ENCODE measurements around the gene ILF3. TPM values are rescaled to one million over a fixed set of nuclear protein-coding genes. Genes with fewer than 3 reads are reported as not detected.

ILF3 gene
- total RNA-seq, 1 experiment from 2014 or later = 267 TPM

DNA sequence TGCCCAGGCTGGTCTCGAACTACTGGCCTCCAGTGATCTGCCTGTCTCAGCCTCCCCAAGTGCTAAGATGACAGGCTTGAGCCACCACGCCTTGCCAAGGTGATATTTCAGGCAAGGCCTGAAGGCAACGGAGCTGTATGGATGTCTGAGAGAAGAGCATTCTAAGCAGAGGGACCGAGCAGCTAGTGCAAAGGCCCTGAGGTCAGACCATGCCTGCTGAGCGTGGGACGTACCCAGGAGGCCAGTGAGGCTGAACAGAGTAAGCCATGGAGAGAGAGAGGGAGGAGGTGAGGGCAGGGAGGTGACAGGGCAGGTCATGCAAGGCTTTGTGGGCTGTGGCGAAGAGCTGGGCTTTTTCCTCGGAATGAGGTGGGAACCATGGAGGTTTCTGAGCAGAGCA, 32.2 kb upstream of the ILF3 start:
- no peaks in the 10 kb centered on the region for H3K9me3 Mint-ChIP-seq (ENCODE audit: low read depth, unreplicated experiment)
- intact Hi-C loops (cut with micrococcal nuclease; ENCODE audit: unreplicated experiment) = no loop called here
- TF ChIP-seq, protein P1, sequence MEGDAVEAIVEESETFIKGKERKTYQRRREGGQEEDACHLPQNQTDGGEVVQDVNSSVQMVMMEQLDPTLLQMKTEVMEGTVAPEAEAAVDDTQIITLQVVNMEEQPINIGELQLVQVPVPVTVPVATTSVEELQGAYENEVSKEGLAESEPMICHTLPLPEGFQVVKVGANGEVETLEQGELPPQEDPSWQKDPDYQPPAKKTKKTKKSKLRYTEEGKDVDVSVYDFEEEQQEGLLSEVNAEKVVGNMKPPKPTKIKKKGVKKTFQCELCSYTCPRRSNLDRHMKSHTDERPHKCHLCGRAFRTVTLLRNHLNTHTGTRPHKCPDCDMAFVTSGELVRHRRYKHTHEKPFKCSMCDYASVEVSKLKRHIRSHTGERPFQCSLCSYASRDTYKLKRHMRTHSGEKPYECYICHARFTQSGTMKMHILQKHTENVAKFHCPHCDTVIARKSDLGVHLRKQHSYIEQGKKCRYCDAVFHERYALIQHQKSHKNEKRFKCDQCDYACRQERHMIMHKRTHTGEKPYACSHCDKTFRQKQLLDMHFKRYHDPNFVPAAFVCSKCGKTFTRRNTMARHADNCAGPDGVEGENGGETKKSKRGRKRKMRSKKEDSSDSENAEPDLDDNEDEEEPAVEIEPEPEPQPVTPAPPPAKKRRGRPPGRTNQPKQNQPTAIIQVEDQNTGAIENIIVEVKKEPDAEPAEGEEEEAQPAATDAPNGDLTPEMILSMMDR (IDR thresholded peaks at IDR 0.05; ENCODE audit: unreplicated experiment) = no peak
- DNase-seq = no peak
- no peak overlapping the region for H3K4me3 Mint-ChIP-seq (ENCODE audit: low read depth, unreplicated experiment)
- no peaks in the 10 kb centered on the region for H3K27me3 Mint-ChIP-seq (ENCODE audit: unreplicated experiment)
- H3K27ac Mint-ChIP-seq (ENCODE audit: unreplicated experiment) = no peak overlapping the region
- CTCF ChIA-PET = interaction anchor here (1.0 kb wide), 1 partner anchor 20 kb away, joined by 4 read pairs; no protein-coding TSS in a partner anchor
- H3K36me3 Mint-ChIP-seq (ENCODE audit: insufficient read depth, unreplicated experiment) = peaks cover 18% of the 10 kb centered on the region
- no TSS peak for BruUV-seq (replicated peaks)
- H3K4me1 Mint-ChIP-seq (ENCODE audit: low read depth, unreplicated experiment) = peaks cover 32% of the 10 kb centered on the region

DNA sequence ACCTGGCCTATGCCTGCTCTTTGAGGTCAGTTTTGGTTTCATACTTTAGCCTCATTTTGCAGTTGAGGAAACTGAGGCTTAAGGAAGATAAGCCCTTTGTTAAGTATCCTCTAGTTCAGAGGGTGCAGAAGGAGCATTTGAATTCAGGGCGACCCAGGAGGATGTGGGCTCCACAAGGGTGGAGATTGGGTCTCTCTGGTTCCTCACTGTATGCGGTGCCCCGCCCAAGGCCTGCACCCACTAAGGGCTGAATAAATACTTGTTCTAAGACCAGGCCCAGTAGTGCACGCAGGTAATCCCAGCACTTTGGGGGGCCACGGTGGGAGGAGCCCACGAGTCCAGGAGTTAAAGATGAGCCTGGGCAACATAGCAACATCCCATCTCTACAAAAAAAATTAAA, 29.6 kb upstream of the ILF3 start:
- Mint-ChIP-seq H3K9me3 (ENCODE audit: low read depth, unreplicated experiment) (no peaks in the 10 kb centered on the region), H3K36me3 (ENCODE audit: insufficient read depth, unreplicated experiment) (peaks cover 18% of the 10 kb centered on the region), H3K4me3 (ENCODE audit: low read depth, unreplicated experiment) (peak overlapping the region; percentile 82), H3K27me3 (ENCODE audit: unreplicated experiment) (no peaks in the 10 kb centered on the region), H3K27ac (ENCODE audit: unreplicated experiment) (no peak overlapping the region), H3K4me1 (ENCODE audit: low read depth, unreplicated experiment) (peaks cover 20% of the 10 kb centered on the region)
- TF ChIP-seq, protein P1 (IDR thresholded peaks at IDR 0.05; ENCODE audit: unreplicated experiment) = no peak
- CTCF ChIA-PET = interaction anchor here (0.6 to 0.9 kb wide), 2 partner anchors 20 to 40 kb away, joined by 7 to 10 read pairs; no protein-coding TSS in a partner anchor
- BruUV-seq (replicated peaks) = no TSS peak
- DNase-seq = no peak
- intact Hi-C loops (cut with micrococcal nuclease; ENCODE audit: unreplicated experiment) = no loop called here

DNA sequence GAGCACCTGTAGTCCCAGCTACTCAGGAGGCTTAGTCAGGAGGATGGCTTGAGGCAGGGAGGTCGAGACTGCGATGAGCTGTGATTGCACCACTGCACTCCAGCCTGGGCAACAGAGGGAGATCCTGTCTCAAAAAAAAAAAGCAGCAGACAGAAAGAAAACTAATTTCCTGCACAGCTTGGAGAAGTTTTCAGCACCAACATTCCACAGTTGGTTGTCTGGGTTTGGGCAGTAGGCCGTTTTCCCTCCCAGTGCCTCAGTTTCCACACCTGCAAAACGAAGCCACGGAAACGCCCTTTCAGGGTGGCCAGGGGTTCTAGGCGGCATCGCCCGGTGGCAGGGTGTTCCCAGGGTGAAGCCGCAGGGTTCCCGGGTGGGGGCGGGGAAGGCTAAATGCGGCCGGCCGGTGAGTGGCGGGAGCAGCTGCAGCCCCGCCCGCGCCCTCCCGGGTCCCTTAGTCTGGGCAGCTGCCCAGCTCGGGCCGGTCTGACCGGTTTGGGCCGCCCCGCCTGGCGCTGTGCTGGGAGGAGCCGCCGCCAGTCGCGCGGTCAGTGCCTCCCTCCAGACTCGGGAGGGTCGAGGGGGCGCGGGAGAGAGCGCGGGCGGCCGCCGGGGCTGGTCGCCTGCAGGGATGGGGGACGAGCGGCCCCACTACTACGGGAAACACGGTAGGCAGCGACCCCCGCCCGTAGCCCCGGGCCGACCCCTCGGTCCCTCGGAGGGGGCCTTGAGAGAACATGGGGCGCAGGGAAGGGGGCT, 29.0 kb upstream of the ILF3 start, which contains the start of gene SLC44A2:
Gene SLC44A2 (plus strand): TSS at position 551 of the 759 bp plus-strand sequence. CDS start 81 bp downstream, at position 632.
- peaks cover 20% of the 10 kb centered on the region for H3K36me3 Mint-ChIP-seq (ENCODE audit: insufficient read depth, unreplicated experiment)
- DNase-seq = peak; percentile 94
- H3K9me3 Mint-ChIP-seq (ENCODE audit: low read depth, unreplicated experiment) = no peaks in the 10 kb centered on the region
- BruUV-seq (replicated peaks) = no TSS peak
- intact Hi-C loops (cut with micrococcal nuclease; ENCODE audit: unreplicated experiment) = no loop called here
- no peaks in the 10 kb centered on the region for H3K27me3 Mint-ChIP-seq (ENCODE audit: unreplicated experiment)
- peaks cover 20% of the 10 kb centered on the region for H3K4me1 Mint-ChIP-seq (ENCODE audit: low read depth, unreplicated experiment)
- peak within 1 kb of the TSS; percentile 84 for H3K27ac Mint-ChIP-seq (ENCODE audit: unreplicated experiment)
- peak within 1 kb of the TSS; percentile 82 for H3K4me3 Mint-ChIP-seq (ENCODE audit: low read depth, unreplicated experiment)
- TF ChIP-seq, protein P1 (IDR thresholded peaks at IDR 0.05; ENCODE audit: unreplicated experiment) = no peak
- CTCF ChIA-PET = interaction anchor here (0.6 to 0.9 kb wide), 3 partner anchors 19 to 92 kb away, joined by 5 to 10 read pairs (median 7); no protein-coding TSS in a partner anchor

DNA sequence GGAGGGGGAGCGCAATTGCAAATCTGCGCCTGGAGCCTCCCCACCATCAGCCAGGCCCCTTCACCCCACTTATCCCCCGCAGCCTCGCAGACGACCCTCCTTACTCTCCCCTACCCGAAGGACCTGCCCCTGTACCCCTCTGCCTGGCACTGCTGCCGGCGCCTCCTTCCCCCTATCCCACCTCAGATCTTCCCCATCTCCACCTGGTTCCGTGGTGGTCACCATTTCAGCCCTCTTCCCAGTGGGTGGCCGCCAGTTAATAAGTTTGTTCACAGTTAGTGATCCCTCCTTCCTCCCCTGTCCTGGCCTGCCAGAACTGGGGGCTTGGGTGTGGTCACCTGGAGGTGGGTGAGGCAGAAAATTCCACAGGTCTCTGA, 28.4 kb upstream of the ILF3 start:
- Mint-ChIP-seq H3K27ac (ENCODE audit: unreplicated experiment) (peak overlapping the region; percentile 84), H3K36me3 (ENCODE audit: insufficient read depth, unreplicated experiment) (peaks cover 24% of the 10 kb centered on the region), H3K9me3 (ENCODE audit: low read depth, unreplicated experiment) (no peaks in the 10 kb centered on the region), H3K4me1 (ENCODE audit: low read depth, unreplicated experiment) (peaks cover 17% of the 10 kb centered on the region), H3K27me3 (ENCODE audit: unreplicated experiment) (no peaks in the 10 kb centered on the region), H3K4me3 (ENCODE audit: low read depth, unreplicated experiment) (peak overlapping the region; percentile 82)
- TF ChIP-seq, protein P1 (IDR thresholded peaks at IDR 0.05; ENCODE audit: unreplicated experiment) = no peak
- DNase-seq = no peak
- CTCF ChIA-PET = interaction anchor here (1.7 kb wide), 1 partner anchor 18 kb away, joined by 9 read pairs; no protein-coding TSS in a partner anchor
- BruUV-seq (replicated peaks) = TSS peak; percentile 70
- intact Hi-C loops (cut with micrococcal nuclease; ENCODE audit: unreplicated experiment) = no loop called here

Measured in Calu3 (cell line).